Hematopoietic multipotent progenitor cell treated with erythropoietin and hydrocortisone succinate and interleukin-3 and kit ligand, for 4 days (in vitro differentiated cells): ENCODE measurements around the gene SULT4A1.

ENCODE experiments used
- DNase-seq: peaks from one replicate; pipeline ENCODE4 v3.0.0-alpha.2; 2015

The SULT4A1 gene

GRCh38 chr22:43843783-43844530 lies 18.4 kb downstream of the SULT4A1 start:
- DNase-seq, result no peak

GRCh38 chr22:43841742-43842141 lies 20.6 kb downstream of the SULT4A1 start:
- DNase-seq, result no peak

- no peak for DNase-seq
Observed at GRCh38 chr22:43840851-43841250, 21.5 kb downstream of the SULT4A1 start.

- no peak for DNase-seq
Observed at GRCh38 chr22:43840431-43840830, 21.9 kb downstream of the SULT4A1 start.

GRCh38 chr22:43839781-43840180 lies 22.5 kb downstream of the SULT4A1 start:
- DNase-seq, result no peak

GRCh38 chr22:43838571-43839307 lies 23.6 kb downstream of the SULT4A1 start:
- no peak for DNase-seq

GRCh38 chr22:43838161-43838560 lies 24.2 kb downstream of the SULT4A1 start:
- no peak for DNase-seq

GRCh38 chr22:43837666-43838065 lies 24.6 kb downstream of the SULT4A1 start:
- DNase-seq, result no peak

GRCh38 chr22:43835736-43836135 lies 26.6 kb downstream of the SULT4A1 start:
- DNase-seq, result no peak

GRCh38 chr22:43835166-43835565 lies 27.1 kb downstream of the SULT4A1 start:
- DNase-seq, result no peak

- DNase-seq, result no peak
Observed at GRCh38 chr22:43833286-43834240, 28.8 kb downstream of the SULT4A1 start.

- no peak for DNase-seq
Observed at GRCh38 chr22:43832393-43833265, 29.7 kb downstream of the SULT4A1 start.

GRCh38 chr22:43831561-43832392 lies 30.5 kb downstream of the SULT4A1 start:
- DNase-seq, result no peak

GRCh38 chr22:43830931-43831560 lies 31.3 kb downstream of the SULT4A1 start:
- DNase-seq, result no peak

GRCh38 chr22:43829904-43830851 lies 32.1 kb downstream of the SULT4A1 start:
- DNase-seq, result no peak

GRCh38 chr22:43828998-43829782 lies 33.1 kb downstream of the SULT4A1 start:
- DNase-seq, result no peak

- no peak for DNase-seq
Observed at GRCh38 chr22:43828725-43828997, 33.7 kb downstream of the SULT4A1 start.

GRCh38 chr22:43827926-43828724 lies 34.2 kb downstream of the SULT4A1 start:
- DNase-seq, result no peak
